Hematopoietic multipotent progenitor cell (in vitro differentiated cells): ENCODE data around the gene MRC1. TPM values are rescaled to one million over a fixed set of nuclear protein-coding genes. Genes with fewer than 3 reads are reported as not detected.

Source experiments
- DNase-seq, 3 donors: peaks; one replicate each; pipeline ENCODE4 v3.0.0-alpha.2; 2011 to 2015; ENCODE audit warnings: low read depth in 2 of 3, low spot score in 2 of 3
- total RNA-seq: library from RNA; depleted of rRNA; stranded (reverse); fragments of >200 nt; gene quantifications from one replicate; pipeline ENCODE4 v1.2.3, GENCODE V29; 2012

MRC1 gene
- total RNA-seq = 0.27 TPM

GRCh38 chr10:17808971-17809841 lies at the start of gene MRC1:
Gene MRC1, plus strand, starts transcription at chr10:17809348. Its CDS starts 118 bp downstream, at chr10:17809466.
- DNase-seq = peak in 1 of 3 donors; percentile 40

- no peak for DNase-seq
Measured at GRCh38 chr10:17764142-17764541, 45.0 kb upstream of the MRC1 start.

- no peak for DNase-seq
Measured at GRCh38 chr10:17765602-17766001, 43.5 kb upstream of the MRC1 start.

GRCh38 chr10:17766731-17767130 lies 42.4 kb upstream of the MRC1 start:
- DNase-seq = no peak

- DNase-seq = no peak
Measured at GRCh38 chr10:17768496-17768895, 40.7 kb upstream of the MRC1 start.

GRCh38 chr10:17768957-17769356 lies 40.2 kb upstream of the MRC1 start:
- DNase-seq = peak in 1 of 3 donors; percentile 19

- DNase-seq = peak in 1 of 3 donors; percentile 16
Measured at GRCh38 chr10:17771017-17771416, 38.1 kb upstream of the MRC1 start.

- no peak for DNase-seq
Measured at GRCh38 chr10:17779784-17780183, 29.4 kb upstream of the MRC1 start.

- DNase-seq = no peak
Measured at GRCh38 chr10:17780727-17781126, 28.4 kb upstream of the MRC1 start.

- peak in 1 of 3 donors; percentile 13 for DNase-seq
Measured at GRCh38 chr10:17781856-17782255, 27.3 kb upstream of the MRC1 start.

GRCh38 chr10:17782921-17783665 lies 26.1 kb upstream of the MRC1 start:
- no peak for DNase-seq

GRCh38 chr10:17783751-17784150 lies 25.4 kb upstream of the MRC1 start:
- peak in 1 of 3 donors; percentile 34 for DNase-seq

GRCh38 chr10:17784688-17785087 lies 24.5 kb upstream of the MRC1 start:
- no peak for DNase-seq

- peak in 1 of 3 donors; percentile 44 for DNase-seq
Measured at GRCh38 chr10:17785276-17785930, 23.7 kb upstream of the MRC1 start.

GRCh38 chr10:17787087-17787961 lies 21.8 kb upstream of the MRC1 start:
- DNase-seq = no peak

- DNase-seq = no peak
Measured at GRCh38 chr10:17788646-17789045, 20.5 kb upstream of the MRC1 start.

GRCh38 chr10:17789396-17789795 lies 19.8 kb upstream of the MRC1 start:
- DNase-seq = no peak

GRCh38 chr10:17790651-17791050 lies 18.5 kb upstream of the MRC1 start:
- DNase-seq = no peak

GRCh38 chr10:17792991-17793390 lies 16.2 kb upstream of the MRC1 start:
- peak in 1 of 3 donors; percentile 57 for DNase-seq
